Measurements from ENCODE around the gene DDAH2.
"Not testable (repeated sequence)": the region's sequence is repeated elsewhere in the genome, so short reads cannot be mapped to it uniquely, and the experiment has no call there.

- TF ChIP-seq CTCF (IDR thresholded peaks at IDR 0.05); ZFX (IDR thresholded peaks at IDR 0.05; ENCODE audit: borderline replicate concordance): not testable (repeated sequence)
Observed at GRCh38 chr6:31709157-31709556, 19.9 kb downstream of the DDAH2 start.

Measured in 22Rv1 (cell line).